Hepatocyte (in vitro differentiated cells): ENCODE data around the gene MTNR1B. TPM values are rescaled to one million over a fixed set of nuclear protein-coding genes. Genes with fewer than 3 reads are reported as not detected.

Experiments
- DNase-seq: peaks from one replicate; pipeline ENCODE4 v3.0.0-alpha.2; 2016; ENCODE audit warnings: low spot score
- H2AFZ ChIP-seq: fragments of 200-600 bp; sonication (generic); 2 replicates; pipeline ENCODE4 v1.6.0; 2016; ENCODE audit warnings: antibody characterized with exemption, mild to moderate bottlenecking
- H3K27ac ChIP-seq: fragments of 200-600 bp; sonication (generic); 2 replicates; pipeline ENCODE4 v1.5.1; 2016; ENCODE audit warnings: mild to moderate bottlenecking
- H3K27me3 ChIP-seq: fragments of 200-600 bp; sonication (generic); 2 replicates; pipeline ENCODE4 v1.6.1; 2016
- H3K36me3 ChIP-seq: fragments of 200-600 bp; sonication (generic); replicated peaks from 2 replicates; pipeline ENCODE4 v1.5.1; 2016; ENCODE audit warnings: low read depth; ENCODE audit not compliant: insufficient read depth
- H3K4me1 ChIP-seq: fragments of 200-600 bp; sonication (generic); 2 replicates; pipeline ENCODE4 v1.5.1; 2016; ENCODE audit warnings: mild to moderate bottlenecking, moderate library complexity; ENCODE audit not compliant: insufficient read depth
- H3K4me2 ChIP-seq: fragments of 200-600 bp; sonication (generic); 2 replicates; pipeline ENCODE4 v1.6.0; 2016
- H3K4me3 ChIP-seq: fragments of 200-600 bp; sonication (generic); 2 replicates; pipeline ENCODE4 v1.5.1; 2016; ENCODE audit warnings: mild to moderate bottlenecking
- H3K79me2 ChIP-seq: fragments of 200-600 bp; sonication (generic); 2 replicates; pipeline ENCODE4 v1.6.0; 2017; ENCODE audit warnings: mild to moderate bottlenecking
- H3K9me2 ChIP-seq: fragments of 200-600 bp; sonication (generic); replicated peaks from 2 replicates; pipeline ENCODE4 v1.6.0; 2017; ENCODE audit warnings: mild to moderate bottlenecking; ENCODE audit not compliant: insufficient read depth
- H3K9me3 ChIP-seq: fragments of 200-600 bp; sonication (generic); 2 replicates; pipeline ENCODE4 v1.5.1; 2016; ENCODE audit warnings: low read depth, mild to moderate bottlenecking
- H4K20me1 ChIP-seq: fragments of 200-600 bp; sonication (generic); 2 replicates; pipeline ENCODE4 v1.6.0; 2016; ENCODE audit warnings: mild to moderate bottlenecking; ENCODE audit not compliant: insufficient read depth, poor library complexity, severe bottlenecking
- EZH2 ChIP-seq: fragments of 200-600 bp; sonication (generic); IDR thresholded peaks from 2 replicates; pipeline ENCODE4 v1.6.1; 2016; ENCODE audit warnings: antibody characterized with exemption, mild to moderate bottlenecking, borderline replicate concordance
- EZH2phosphoT487 ChIP-seq: fragments of 200-600 bp; sonication (generic); IDR thresholded peaks from one replicate; pipeline ENCODE4 v1.6.1; 2018; ENCODE audit warnings: antibody characterized with exemption, mild to moderate bottlenecking, low read depth, moderate library complexity; ENCODE audit not compliant: unreplicated experiment, severe bottlenecking
- WGBS: methylation state at CpG from one replicate; pipeline ENCODE4 v1.1.6; 2016; ENCODE audit warnings: low lambda C conversion rate; ENCODE audit errors: missing lambda C conversion rate; 5-methylcytosine and 5-hydroxymethylcytosine counted together
- polyA plus RNA-seq: library from polyadenylated mRNA; unstranded; fragments of >200 nt; fragmentation: Nextera tagmentation; extraction: Ambion mirVana; gene quantifications from 2 replicates; pipeline ENCODE4 v1.2.1, GENCODE V29; 2016
- total RNA-seq: library from RNA; depleted of rRNA; stranded (reverse); fragments of >200 nt; gene quantifications from 2 replicates; pipeline ENCODE4 v1.2.3, GENCODE V29; 2014
- TF ChIP-seq, protein P1 (sequence below): fragments of 200-600 bp; sonication (generic); IDR thresholded peaks from 2 replicates; pipeline ENCODE4 v1.5.1; 2016; ENCODE audit warnings: antibody characterized with exemption, mild to moderate bottlenecking; ENCODE audit not compliant: poor library complexity

MTNR1B gene
- total and polyA plus RNA-seq, 2 experiments from 2014 or later = 0.30 to 0.40 TPM

DNA sequence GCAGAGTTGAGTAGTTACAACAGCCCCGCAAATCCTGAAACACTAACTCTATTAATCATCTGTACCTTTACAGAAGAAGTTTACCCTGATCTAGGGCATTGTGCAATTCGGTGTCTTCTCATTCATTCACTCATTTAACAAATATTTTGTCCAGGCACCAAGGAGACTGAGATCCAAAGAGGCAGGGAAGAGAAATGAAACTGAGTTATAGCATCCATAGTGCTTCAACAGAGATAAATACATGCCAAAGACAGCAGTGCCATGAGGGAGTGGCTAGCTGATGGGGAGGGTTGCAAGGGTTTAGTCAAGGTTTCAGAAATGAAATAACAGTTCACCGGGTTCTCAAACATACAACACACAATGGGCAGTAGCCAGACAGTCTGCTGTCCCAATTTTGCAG, 40.2 kb upstream of the MTNR1B start:
- WGBS = 93% methylated on average over 3 of the region's 3 CpGs
- H3K4me3 ChIP-seq = no peak overlapping the region

DNA sequence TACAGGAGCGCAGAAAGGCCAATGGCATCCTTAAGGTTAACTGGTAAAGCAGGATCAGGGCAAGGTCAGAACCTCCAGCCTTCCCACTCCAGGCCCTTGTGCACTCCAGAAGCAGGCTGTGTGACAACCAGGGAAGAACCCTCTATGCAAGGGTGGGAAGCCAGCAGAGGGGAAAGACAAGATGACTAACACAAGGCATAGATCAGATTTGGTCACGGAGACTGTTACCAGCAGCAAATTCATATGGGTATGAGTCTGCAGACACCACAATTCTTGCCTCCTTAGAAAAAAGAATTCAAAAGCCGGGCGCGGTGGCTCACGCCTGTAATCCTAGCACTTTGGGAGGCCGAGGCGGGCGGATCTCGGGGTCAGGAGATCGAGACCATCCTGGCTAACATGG, 39.8 kb upstream of the MTNR1B start:
- no peak for DNase-seq
- TF ChIP-seq EZH2 = no peak
- no peak for TF ChIP-seq EZH2phosphoT487
- TF ChIP-seq, protein P1, sequence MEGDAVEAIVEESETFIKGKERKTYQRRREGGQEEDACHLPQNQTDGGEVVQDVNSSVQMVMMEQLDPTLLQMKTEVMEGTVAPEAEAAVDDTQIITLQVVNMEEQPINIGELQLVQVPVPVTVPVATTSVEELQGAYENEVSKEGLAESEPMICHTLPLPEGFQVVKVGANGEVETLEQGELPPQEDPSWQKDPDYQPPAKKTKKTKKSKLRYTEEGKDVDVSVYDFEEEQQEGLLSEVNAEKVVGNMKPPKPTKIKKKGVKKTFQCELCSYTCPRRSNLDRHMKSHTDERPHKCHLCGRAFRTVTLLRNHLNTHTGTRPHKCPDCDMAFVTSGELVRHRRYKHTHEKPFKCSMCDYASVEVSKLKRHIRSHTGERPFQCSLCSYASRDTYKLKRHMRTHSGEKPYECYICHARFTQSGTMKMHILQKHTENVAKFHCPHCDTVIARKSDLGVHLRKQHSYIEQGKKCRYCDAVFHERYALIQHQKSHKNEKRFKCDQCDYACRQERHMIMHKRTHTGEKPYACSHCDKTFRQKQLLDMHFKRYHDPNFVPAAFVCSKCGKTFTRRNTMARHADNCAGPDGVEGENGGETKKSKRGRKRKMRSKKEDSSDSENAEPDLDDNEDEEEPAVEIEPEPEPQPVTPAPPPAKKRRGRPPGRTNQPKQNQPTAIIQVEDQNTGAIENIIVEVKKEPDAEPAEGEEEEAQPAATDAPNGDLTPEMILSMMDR = no peak
- H3K79me2 ChIP-seq = no peaks in the 10 kb centered on the region
- no peaks in the 10 kb centered on the region for H3K9me2 ChIP-seq
- H3K27me3 ChIP-seq = no peaks in the 10 kb centered on the region
- H3K9me3 ChIP-seq = no peaks in the 10 kb centered on the region
- no peaks in the 10 kb centered on the region for H3K4me1 ChIP-seq
- no peak overlapping the region for H3K4me2 ChIP-seq
- no peaks in the 10 kb centered on the region for H4K20me1 ChIP-seq
- no peak overlapping the region for H2AFZ ChIP-seq
- H3K4me3 ChIP-seq = no peak overlapping the region
- no peaks in the 10 kb centered on the region for H3K36me3 ChIP-seq
- no peak overlapping the region for H3K27ac ChIP-seq
- WGBS = 97% methylated on average over 11 of the region's 11 CpGs

More for the DNA sequence above, 40.2 kb upstream of the MTNR1B start:
- Histone ChIP-seq H2AFZ (no peak overlapping the region), H3K9me3 (no peaks in the 10 kb centered on the region), H3K36me3 (no peaks in the 10 kb centered on the region), H3K79me2 (no peaks in the 10 kb centered on the region), H4K20me1 (no peaks in the 10 kb centered on the region), H3K4me2 (no peak overlapping the region), H3K27ac (no peak overlapping the region), H3K4me1 (no peaks in the 10 kb centered on the region), H3K9me2 (no peaks in the 10 kb centered on the region), H3K27me3 (no peaks in the 10 kb centered on the region)
- TF ChIP-seq, protein P1 = no peak
- no peak for TF ChIP-seq EZH2phosphoT487
- TF ChIP-seq EZH2 = no peak
- DNase-seq = no peak

DNA sequence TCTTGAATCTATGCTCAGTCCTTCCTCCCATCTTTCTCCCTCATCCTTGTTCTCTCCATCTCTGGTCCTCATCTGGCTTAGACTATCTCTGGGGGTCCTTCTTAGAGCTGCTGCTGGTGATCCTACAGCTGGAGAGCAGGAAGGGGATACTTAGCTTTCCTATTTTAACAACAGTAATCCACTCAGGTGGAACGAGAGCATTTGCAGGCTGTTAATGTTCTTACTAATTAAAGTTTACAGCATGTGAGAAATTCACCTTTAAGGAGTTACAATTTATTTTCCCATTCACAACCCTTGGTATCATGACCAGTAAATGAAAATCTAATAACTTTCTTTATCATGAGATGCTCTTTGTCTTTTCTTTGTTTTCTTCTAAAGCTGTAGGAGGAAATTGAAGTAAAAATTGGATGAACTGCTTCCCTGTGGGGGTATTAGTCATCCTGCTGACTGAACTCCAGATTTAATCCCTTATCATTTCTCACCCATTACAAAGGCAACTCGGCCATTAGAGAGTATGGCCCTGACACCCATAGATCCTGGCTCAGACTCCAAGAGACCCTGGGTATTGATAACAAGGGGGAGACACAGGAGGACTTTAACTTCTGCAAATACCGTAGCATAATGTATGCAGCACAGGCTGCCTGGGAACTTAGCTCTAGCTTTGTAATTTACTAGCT, 37.6 kb upstream of the MTNR1B start:
- H3K27me3 ChIP-seq = no peaks in the 10 kb centered on the region
- H3K9me3 ChIP-seq = no peaks in the 10 kb centered on the region
- H3K36me3 ChIP-seq = no peaks in the 10 kb centered on the region
- no peak overlapping the region for H3K27ac ChIP-seq
- no peaks in the 10 kb centered on the region for H3K9me2 ChIP-seq
- no peak overlapping the region for H3K4me2 ChIP-seq
- WGBS = 35% methylated on average over 3 of the region's 3 CpGs
- H2AFZ ChIP-seq = no peak overlapping the region
- H3K4me3 ChIP-seq = no peak overlapping the region
- H3K79me2 ChIP-seq = no peaks in the 10 kb centered on the region
- H4K20me1 ChIP-seq = no peaks in the 10 kb centered on the region
- H3K4me1 ChIP-seq = no peaks in the 10 kb centered on the region
- no peak for TF ChIP-seq EZH2
- TF ChIP-seq, protein P1 = no peak
- TF ChIP-seq EZH2phosphoT487 = no peak
- no peak for DNase-seq

DNA sequence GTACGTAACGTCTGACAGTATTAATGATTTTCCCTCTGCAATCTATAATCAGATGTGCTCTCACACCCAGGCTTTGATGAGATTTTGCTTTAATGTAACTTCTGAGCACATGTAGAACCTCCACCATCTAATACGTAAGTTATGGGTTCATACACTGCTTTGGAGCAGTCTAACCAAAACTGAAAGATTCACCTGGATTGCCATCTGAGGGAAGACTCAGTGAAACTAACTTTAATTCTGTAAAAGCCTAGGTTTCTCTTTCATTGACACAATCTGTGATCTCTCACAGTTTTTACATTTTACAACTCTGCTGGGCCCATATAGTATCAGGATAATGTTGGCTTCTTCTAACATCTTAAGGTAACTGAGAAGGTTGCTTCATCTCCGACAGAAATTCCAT, 30.1 kb upstream of the MTNR1B start:
- Histone ChIP-seq H3K4me1 (no peaks in the 10 kb centered on the region), H2AFZ (no peak overlapping the region), H3K36me3 (no peaks in the 10 kb centered on the region), H3K27me3 (no peaks in the 10 kb centered on the region), H3K9me3 (no peaks in the 10 kb centered on the region), H4K20me1 (no peaks in the 10 kb centered on the region), H3K4me3 (no peak overlapping the region), H3K27ac (no peak overlapping the region), H3K9me2 (no peaks in the 10 kb centered on the region), H3K4me2 (no peak overlapping the region), H3K79me2 (no peaks in the 10 kb centered on the region)
- WGBS = 98% methylated on average over 4 of the region's 4 CpGs
- no peak for DNase-seq
- TF ChIP-seq EZH2phosphoT487 = no peak
- no peak for TF ChIP-seq EZH2
- TF ChIP-seq, protein P1 = no peak
